HEK293T (cell line): ENCODE measurements around the gene LINC00305.

Source experiments
- CTCF ChIA-PET: fragments of 350-600 bp; formaldehyde crosslinking; extraction: SDS; loops from one replicate; lab custom pipeline; 2021; ENCODE audit warnings: antibody characterized with exemption, inconsistent platforms; lab: Yijun Ruan, JAX
- POLR2A ChIA-PET: fragments of 350-600 bp; formaldehyde crosslinking; extraction: SDS; loops from one replicate; lab custom pipeline; 2020; ENCODE audit warnings: antibody characterized with exemption, inconsistent platforms; lab: Yijun Ruan, JAX
- DNase-seq: peaks from one replicate; pipeline ENCODE4 v3.0.0; 2012; ENCODE audit warnings: mixed read lengths; ENCODE audit errors: extremely low spot score
- ARNT ChIP-seq: fragments of 450-650 bp; IDR thresholded peaks from 2 replicates; pipeline ENCODE4 v1.6.1; 2017; ENCODE audit warnings: mild to moderate bottlenecking
- BHLHE40 ChIP-seq: fragments of 450-650 bp; IDR thresholded peaks from 2 replicates; pipeline ENCODE4 v1.6.1; 2016; ENCODE audit warnings: mild to moderate bottlenecking, moderate library complexity, borderline replicate concordance
- CTBP1 ChIP-seq: fragments of 450-650 bp; IDR thresholded peaks from 2 replicates; pipeline ENCODE4 v1.6.1; 2016; ENCODE audit warnings: borderline replicate concordance
- ELF4 ChIP-seq: fragments of 450-650 bp; IDR thresholded peaks from 2 replicates; pipeline ENCODE4 v1.6.1; 2017; ENCODE audit warnings: antibody characterized with exemption
- FOXA1 ChIP-seq: fragments of 450-650 bp; IDR thresholded peaks from 2 replicates; pipeline ENCODE4 v1.6.1; 2016; ENCODE audit warnings: mild to moderate bottlenecking
- FOXK2 ChIP-seq: fragments of 450-650 bp; IDR thresholded peaks from 2 replicates; pipeline ENCODE4 v1.6.1; 2016; ENCODE audit warnings: mild to moderate bottlenecking
- FOXM1 ChIP-seq: fragments of 450-650 bp; IDR thresholded peaks from 2 replicates; pipeline ENCODE4 v1.6.1; 2017; ENCODE audit warnings: mild to moderate bottlenecking, borderline replicate concordance
- HDGF ChIP-seq: fragments of 450-650 bp; IDR thresholded peaks from 2 replicates; pipeline ENCODE4 v1.6.1; 2017; ENCODE audit warnings: antibody characterized with exemption, borderline replicate concordance
- L3MBTL2 ChIP-seq: fragments of 450-650 bp; conservative IDR thresholded peaks from 2 replicates; pipeline ENCODE4 v1.6.1; 2016; ENCODE audit warnings: mild to moderate bottlenecking
- LEF1 ChIP-seq: fragments of 450-650 bp; IDR thresholded peaks from 2 replicates; pipeline ENCODE4 v1.6.1; 2017; ENCODE audit warnings: mild to moderate bottlenecking, borderline replicate concordance
- NFRKB ChIP-seq: fragments of 450-650 bp; IDR thresholded peaks from 2 replicates; pipeline ENCODE4 v1.6.1; 2016; ENCODE audit warnings: mild to moderate bottlenecking, moderate library complexity
- PKNOX1 ChIP-seq: fragments of 450-650 bp; IDR thresholded peaks from 2 replicates; pipeline ENCODE4 v1.6.1; 2016
- SP1 ChIP-seq: fragments of 450-650 bp; IDR thresholded peaks from 2 replicates; pipeline ENCODE4 v1.6.1; 2017
- SUZ12 ChIP-seq: fragments of 450-650 bp; IDR thresholded peaks from 2 replicates; pipeline ENCODE4 v1.6.1; 2016; ENCODE audit warnings: mild to moderate bottlenecking
- TARDBP ChIP-seq: fragments of 450-650 bp; IDR thresholded peaks from 2 replicates; pipeline ENCODE4 v1.6.1; 2016
- ZNF384 ChIP-seq: fragments of 450-650 bp; IDR thresholded peaks from 2 replicates; pipeline ENCODE4 v1.6.1; 2016

LINC00305 gene

DNA sequence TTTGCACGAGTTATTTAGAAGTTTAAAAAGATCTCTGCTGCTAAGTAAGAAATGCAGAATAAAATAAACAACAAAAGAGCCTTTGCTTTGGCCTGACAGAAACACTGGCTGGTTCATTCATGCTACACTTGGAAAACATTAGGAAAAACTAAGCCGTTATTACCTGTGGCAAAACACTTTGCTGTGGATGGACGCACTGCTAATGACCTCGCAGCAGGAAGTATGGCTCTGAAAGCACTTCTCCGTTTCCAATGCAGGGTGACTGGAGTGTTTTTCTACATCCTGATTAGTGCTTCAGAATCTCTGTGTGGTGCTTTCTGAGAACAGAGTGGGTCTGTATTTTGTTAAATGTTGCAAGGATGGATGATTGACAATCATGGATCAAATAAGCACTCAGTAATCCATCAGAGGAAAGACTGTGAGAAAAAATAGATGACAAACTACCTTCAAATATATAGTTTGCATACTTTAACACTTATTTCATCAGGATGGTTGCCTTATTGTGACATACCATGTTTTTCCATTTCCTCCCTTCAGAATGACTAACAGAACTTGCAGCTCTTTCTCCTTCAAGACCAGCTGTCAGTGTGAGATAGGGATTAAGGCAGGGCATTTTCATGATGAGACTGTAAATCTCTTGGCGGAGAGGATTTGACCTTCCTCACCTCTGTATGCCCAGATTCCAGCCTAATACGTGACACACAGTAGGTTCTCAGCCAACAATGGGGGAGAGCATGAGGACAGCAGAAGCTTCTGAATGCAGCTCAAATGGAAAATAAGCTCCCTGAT, 38.0 kb downstream of the LINC00305 start:
- POLR2A ChIA-PET, result no interaction called here
- no peak for DNase-seq
- CTCF ChIA-PET, result no interaction called here
- no peak for TF ChIP-seq FOXK2
- no peak for TF ChIP-seq ARNT
- no peak for TF ChIP-seq SUZ12
- no peak for TF ChIP-seq NFRKB
- TF ChIP-seq HDGF, result no peak
- TF ChIP-seq L3MBTL2, result no peak
- no peak for TF ChIP-seq LEF1

DNA sequence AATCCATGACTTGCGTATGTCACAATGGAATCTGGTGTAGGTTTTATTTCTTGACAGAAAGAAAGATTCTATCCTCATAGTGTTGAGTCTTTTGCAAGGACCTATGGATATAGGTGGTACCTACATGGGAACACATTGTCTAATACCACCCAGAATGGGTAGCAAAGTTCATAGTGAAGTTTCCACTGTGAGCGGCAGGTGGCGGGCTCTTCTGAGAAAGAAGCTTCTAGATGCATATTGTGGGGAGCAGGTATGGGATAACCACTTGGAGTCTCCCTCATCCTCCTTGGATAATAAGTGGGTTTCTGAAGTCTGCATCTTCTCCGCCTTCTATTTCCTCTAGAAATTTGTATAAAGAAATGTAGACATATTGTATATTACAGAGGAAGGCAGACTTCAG, 44.9 kb downstream of the LINC00305 start:
- ChIA-PET CTCF (no interaction called here), POLR2A (no interaction called here)
- DNase-seq, result no peak
- no peak for TF ChIP-seq ARNT
- no peak for TF ChIP-seq LEF1
- no peak for TF ChIP-seq TARDBP
- no peak for TF ChIP-seq ELF4
- no peak for TF ChIP-seq FOXK2
- no peak for TF ChIP-seq PKNOX1
- TF ChIP-seq CTBP1, result no peak
- no peak for TF ChIP-seq SUZ12
- TF ChIP-seq ZNF384, result no peak
- no peak for TF ChIP-seq FOXM1
- TF ChIP-seq NFRKB, result no peak
- no peak for TF ChIP-seq HDGF
- TF ChIP-seq SP1, result no peak
- TF ChIP-seq FOXA1, result no peak
- TF ChIP-seq BHLHE40, result no peak
- no peak for TF ChIP-seq L3MBTL2

- POLR2A ChIA-PET, result no interaction called here
- CTCF ChIA-PET, result no interaction called here
- TF ChIP-seq BHLHE40 (no peak), NFRKB (no peak), ZNF384 (no peak), TARDBP (no peak), LEF1 (no peak), ARNT (no peak), SUZ12 (no peak), SP1 (no peak), FOXM1 (no peak), CTBP1 (no peak), HDGF (no peak), FOXK2 (no peak)
- no peak for DNase-seq
Observed at GRCh38 chr18:64100116-64100922, 48.6 kb downstream of the LINC00305 start.

DNA sequence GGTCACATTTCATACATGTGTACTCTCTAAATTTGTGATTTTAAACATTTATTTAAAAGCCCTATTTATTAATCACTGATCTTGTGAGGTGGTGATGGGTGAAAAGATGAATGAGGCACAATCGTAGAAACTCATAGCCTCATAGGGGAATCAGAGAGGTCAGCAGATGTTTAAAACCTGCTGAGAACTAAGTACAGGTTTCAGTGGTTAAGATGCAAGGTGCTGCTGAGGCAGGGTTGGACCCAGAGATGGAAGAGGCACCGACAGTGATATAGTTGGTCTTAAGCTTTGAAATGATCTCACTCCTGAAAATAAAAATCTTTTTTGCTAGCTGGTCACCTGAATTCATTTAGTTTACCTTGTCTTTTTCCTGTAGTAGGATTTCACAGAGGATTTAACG, 49.6 kb downstream of the LINC00305 start:
- TF ChIP-seq LEF1 (no peak), FOXK2 (no peak), CTBP1 (no peak), TARDBP (no peak), FOXM1 (no peak)
- POLR2A ChIA-PET, result no interaction called here
- CTCF ChIA-PET, result no interaction called here
- DNase-seq, result no peak

DNA sequence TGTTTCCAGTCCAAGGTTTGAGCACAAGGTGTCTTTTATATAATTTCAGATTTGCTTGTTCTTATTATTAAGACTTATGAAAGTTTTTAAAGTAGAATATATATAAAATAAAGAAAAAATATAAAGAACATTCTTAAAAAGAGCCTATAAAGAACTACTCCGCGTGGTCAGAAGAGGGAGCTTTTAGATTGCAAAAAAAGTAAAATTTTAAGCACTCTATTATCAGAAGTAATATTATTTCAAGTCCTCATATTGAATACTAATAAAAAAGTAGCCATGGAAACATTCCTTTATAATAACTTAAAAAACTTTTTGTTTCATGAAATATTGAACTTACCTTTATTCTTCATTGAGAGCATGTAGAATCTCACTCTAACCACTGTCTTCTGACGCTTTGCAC, 51.4 kb downstream of the LINC00305 start:
- CTCF ChIA-PET, result no interaction called here
- no peak for DNase-seq

GRCh38 chr18:64095056-64095455, 53.8 kb downstream of the LINC00305 start:
- POLR2A ChIA-PET, result no interaction called here
- CTCF ChIA-PET, result no interaction called here
- no peak for DNase-seq
- TF ChIP-seq LEF1, result no peak
- TF ChIP-seq FOXA1, result no peak
- TF ChIP-seq SUZ12, result no peak
- TF ChIP-seq L3MBTL2, result no peak
- TF ChIP-seq ARNT, result no peak
- no peak for TF ChIP-seq FOXM1
- no peak for TF ChIP-seq FOXK2
- no peak for TF ChIP-seq HDGF
- TF ChIP-seq NFRKB, result no peak
- no peak for TF ChIP-seq CTBP1
- no peak for TF ChIP-seq ZNF384
- no peak for TF ChIP-seq PKNOX1
- TF ChIP-seq ELF4, result no peak
- no peak for TF ChIP-seq TARDBP
- TF ChIP-seq BHLHE40, result no peak
- TF ChIP-seq SP1, result no peak

More for the DNA sequence above, 51.4 kb downstream of the LINC00305 start:
- TF ChIP-seq ARNT (no peak), L3MBTL2 (no peak), FOXK2 (no peak), NFRKB (no peak), LEF1 (no peak), CTBP1 (no peak), HDGF (no peak), BHLHE40 (no peak), TARDBP (no peak), ZNF384 (no peak), SP1 (no peak), PKNOX1 (no peak)
- POLR2A ChIA-PET, result no interaction called here
